Putamen (tissue), 1 donor: ENCODE measurements around the gene SIGLEC9.

ENCODE experiments used
- DNase-seq: peaks from one replicate; pipeline ENCODE4 v3.0.0-alpha.2; 2016; ENCODE audit warnings: low spot score

The SIGLEC9 gene

GRCh38 chr19:51097166-51097738 lies 27.5 kb upstream of the SIGLEC9 start:
- peak; percentile 17 for DNase-seq

GRCh38 chr19:51097796-51098195 lies 26.9 kb upstream of the SIGLEC9 start:
- no peak for DNase-seq

- DNase-seq, result no peak
These were observed 26.2 kb upstream of the SIGLEC9 start for GRCh38 chr19:51098365-51099046.

- no peak for DNase-seq
These were observed 25.7 kb upstream of the SIGLEC9 start for GRCh38 chr19:51099047-51099382.

- DNase-seq, result no peak
These were observed 24.1 kb upstream of the SIGLEC9 start for GRCh38 chr19:51100601-51101000.

GRCh38 chr19:51101171-51101865 lies 23.4 kb upstream of the SIGLEC9 start:
- no peak for DNase-seq

GRCh38 chr19:51102991-51103390 lies 21.7 kb upstream of the SIGLEC9 start:
- DNase-seq, result no peak

- DNase-seq, result no peak
These were observed 20.8 kb upstream of the SIGLEC9 start for GRCh38 chr19:51103926-51104341.

- no peak for DNase-seq
These were observed 17.2 kb upstream of the SIGLEC9 start for GRCh38 chr19:51107406-51108065.

GRCh38 chr19:51108066-51108804 lies 16.5 kb upstream of the SIGLEC9 start, which contains the start of gene CTU1:
TSS of gene CTU1 (minus strand) at chr19:51108409. CDS start at chr19:51104569, 3,840 bp downstream.
- DNase-seq, result peak; percentile 100

- no peak for DNase-seq
These were observed 15.9 kb upstream of the SIGLEC9 start for GRCh38 chr19:51108805-51109146.

- no peak for DNase-seq
These were observed 14.1 kb upstream of the SIGLEC9 start for GRCh38 chr19:51110666-51110971.

GRCh38 chr19:51111606-51112005 lies 13.1 kb upstream of the SIGLEC9 start:
- no peak for DNase-seq

GRCh38 chr19:51114087-51114729 lies 10.5 kb upstream of the SIGLEC9 start:
- no peak for DNase-seq

GRCh38 chr19:51116736-51117286 lies 7.9 kb upstream of the SIGLEC9 start:
- DNase-seq, result no peak

- DNase-seq, result no peak
These were observed 5.6 kb upstream of the SIGLEC9 start for GRCh38 chr19:51119101-51119500.

GRCh38 chr19:51119611-51120010 lies 5.1 kb upstream of the SIGLEC9 start:
- DNase-seq, result no peak

GRCh38 chr19:51120160-51120559 lies 4.5 kb upstream of the SIGLEC9 start:
- DNase-seq, result no peak

- DNase-seq, result no peak
These were observed 3.4 kb upstream of the SIGLEC9 start for GRCh38 chr19:51121257-51121656.

GRCh38 chr19:51122112-51122981 lies 2.4 kb upstream of the SIGLEC9 start:
- DNase-seq, result no peak

- DNase-seq, result no peak
These were observed 1.3 kb upstream of the SIGLEC9 start for GRCh38 chr19:51123381-51123800.
